ENCODE data around the gene KPNA4. TPM values are rescaled to one million over a fixed set of nuclear protein-coding genes. Genes with fewer than 3 reads are reported as not detected.

KPNA4 gene, protein sequence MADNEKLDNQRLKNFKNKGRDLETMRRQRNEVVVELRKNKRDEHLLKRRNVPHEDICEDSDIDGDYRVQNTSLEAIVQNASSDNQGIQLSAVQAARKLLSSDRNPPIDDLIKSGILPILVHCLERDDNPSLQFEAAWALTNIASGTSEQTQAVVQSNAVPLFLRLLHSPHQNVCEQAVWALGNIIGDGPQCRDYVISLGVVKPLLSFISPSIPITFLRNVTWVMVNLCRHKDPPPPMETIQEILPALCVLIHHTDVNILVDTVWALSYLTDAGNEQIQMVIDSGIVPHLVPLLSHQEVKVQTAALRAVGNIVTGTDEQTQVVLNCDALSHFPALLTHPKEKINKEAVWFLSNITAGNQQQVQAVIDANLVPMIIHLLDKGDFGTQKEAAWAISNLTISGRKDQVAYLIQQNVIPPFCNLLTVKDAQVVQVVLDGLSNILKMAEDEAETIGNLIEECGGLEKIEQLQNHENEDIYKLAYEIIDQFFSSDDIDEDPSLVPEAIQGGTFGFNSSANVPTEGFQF
- total RNA-seq = 38.5 TPM

DNA sequence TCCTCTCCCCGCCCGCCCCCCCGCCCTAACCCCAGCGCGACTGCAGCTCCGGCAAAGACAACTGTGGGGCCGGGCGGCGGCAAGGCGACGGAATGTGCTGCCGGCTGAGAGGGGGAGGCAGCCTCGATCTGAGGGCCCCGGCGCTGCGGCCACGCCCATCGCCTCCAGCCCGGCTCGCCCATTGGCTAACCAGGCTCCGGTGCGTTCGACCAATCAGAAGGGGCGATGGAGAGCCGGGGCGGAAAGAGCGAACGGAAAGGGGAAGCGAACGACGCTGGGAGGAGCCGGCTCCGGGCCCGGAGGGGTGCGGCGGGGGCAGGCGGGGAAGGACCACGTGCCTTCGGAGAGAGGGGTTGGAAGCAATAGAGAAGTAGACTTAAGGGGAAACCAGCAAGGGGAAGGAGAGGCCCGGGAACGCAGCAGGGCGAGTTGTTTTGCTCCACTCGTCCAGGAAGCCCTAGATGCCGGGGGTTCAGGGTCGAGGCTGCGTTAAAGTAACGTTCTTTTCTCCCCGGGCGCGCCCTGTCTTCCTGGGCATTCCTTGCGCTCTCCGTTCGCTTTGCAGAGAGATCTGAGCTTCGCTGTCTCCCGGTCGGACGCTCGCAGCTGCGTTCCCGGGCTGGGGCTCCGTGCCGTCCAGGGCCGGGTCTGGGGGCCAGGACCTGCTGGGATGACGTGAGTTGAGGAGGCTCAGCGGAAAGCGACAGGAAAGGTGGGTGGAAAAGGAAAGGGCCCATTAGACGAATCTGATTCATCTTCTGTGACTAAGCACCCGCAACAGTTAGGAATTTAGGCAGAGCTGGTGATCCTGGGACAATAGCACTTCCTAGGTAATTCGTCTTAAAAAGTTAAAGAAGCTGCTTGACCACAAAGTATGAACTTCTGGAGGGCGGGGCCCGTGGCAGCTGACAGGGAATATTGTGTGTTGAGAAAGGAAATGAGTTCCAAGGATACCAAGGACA lies at the start of gene KPNA4:
KPNA4 (minus strand) TSS at position 130 of the 962 bp plus-strand sequence. CDS start 289 bp downstream, outside the sequence.

DNA sequence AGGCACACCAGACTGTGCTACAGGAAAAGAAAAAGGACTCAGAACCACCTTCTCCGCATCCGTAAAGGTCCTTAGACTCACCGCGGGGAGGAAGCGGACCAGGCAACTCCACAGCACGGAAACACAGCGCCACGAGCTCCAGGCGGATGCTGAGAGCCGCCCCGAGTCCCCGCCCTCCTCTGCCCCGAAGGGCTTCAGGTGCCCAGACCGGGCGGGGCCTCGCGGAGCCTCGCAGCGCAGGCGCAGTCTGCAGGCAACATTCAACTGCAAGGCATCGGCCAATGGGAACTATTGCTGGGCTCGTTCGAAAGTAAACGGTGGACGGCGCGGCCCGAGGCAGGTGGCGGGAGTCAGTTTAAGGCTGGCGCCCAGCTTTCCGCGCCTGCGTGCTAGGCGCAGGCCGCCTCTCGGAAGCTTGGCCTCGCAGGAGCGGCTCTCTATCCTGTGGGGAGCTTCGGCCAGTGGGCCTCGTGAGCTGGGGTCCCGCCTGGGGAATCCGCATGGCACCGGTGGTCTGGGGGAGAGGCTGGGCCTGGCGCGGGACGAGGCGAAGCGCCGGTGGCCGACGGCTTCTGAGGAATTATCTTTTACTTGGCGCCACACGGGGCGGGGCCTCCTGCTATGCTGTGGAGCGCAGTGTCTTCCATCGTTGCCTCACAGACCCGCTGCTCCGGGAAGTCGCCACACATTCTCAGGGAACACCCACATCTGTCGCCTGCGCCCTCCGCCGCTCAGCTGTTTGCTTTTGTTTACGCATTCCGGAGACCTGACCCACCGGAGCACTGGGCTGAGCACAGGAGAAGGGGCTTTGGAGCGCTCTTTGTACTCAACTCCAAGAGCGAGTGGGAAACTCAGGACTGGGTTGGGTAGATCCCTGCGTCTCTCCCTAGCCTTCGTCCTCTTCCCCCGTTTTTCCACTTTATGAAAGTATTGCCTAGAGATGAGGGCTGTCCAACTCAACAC lies 115.5 kb downstream of the KPNA4 start, which contains the start of gene TRIM59:
TRIM59 (minus strand) TSS at position 151 of the 963 bp plus-strand sequence. CDS start 10,603 bp downstream, outside the sequence.

Small RNAs within 50 kb of the gene (small RNA-seq; reads per million reads assigned to genes)
- gene RNU7-136P (ENCODE audit: low replicate concordance) = not detected

Other genes with a start within 250 kb of the KPNA4 start
- gene IFT80, start 166.3 kb downstream of the KPNA4 start, total RNA-seq = 103 TPM
- gene SMC4, start 165.9 kb downstream of the KPNA4 start, total RNA-seq = 78.6 TPM
- 14.1 TPM for gene TRIM59, start 115.8 kb downstream of the KPNA4 start, total RNA-seq
- not detected for gene ARL14, start 111.6 kb upstream of the KPNA4 start, total RNA-seq
- 106 TPM for gene PPM1L, start 190.7 kb upstream of the KPNA4 start, total RNA-seq

Data from parietal lobe (tissue), 2 donors.